ENCODE measurements around the gene POLA1.
A peak's percentile ranks its signal among the peaks of the same experiment; 100 is the strongest.

Gene POLA1

DNA sequence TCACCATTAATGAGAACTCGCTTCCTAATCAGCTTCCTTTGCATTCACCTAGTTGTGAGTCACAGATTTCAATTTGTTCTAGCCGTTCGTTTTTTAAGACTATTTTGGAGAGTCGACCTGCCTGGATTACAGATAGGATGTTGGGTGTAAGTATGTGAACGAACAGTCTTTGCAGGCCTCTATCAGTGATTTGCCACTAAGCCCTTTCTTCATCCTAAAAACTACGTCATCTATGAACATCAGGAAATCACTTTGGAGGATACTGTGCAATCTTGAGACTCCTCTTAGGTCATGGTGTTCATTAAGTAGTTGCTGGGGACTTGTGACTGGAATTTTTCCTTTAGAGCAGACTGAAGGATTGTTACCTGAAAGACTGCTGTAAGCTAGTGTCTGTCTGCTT lies 1.1 kb downstream of the POLA1 start:
- Histone ChIP-seq H3K9me2 (replicated peaks; ENCODE audit: insufficient read depth, low read length) (no peaks in the 10 kb centered on the region), H3K79me2 (ENCODE audit: low read length) (peaks cover 61% of the 10 kb centered on the region), H3K4me2 (ENCODE audit: low read depth, low read length) (peak overlapping the region; percentile 77), H3K4me1 (ENCODE audit: low read length) (peaks cover 18% of the 10 kb centered on the region), H3K27ac (ENCODE audit: low read length) (peak overlapping the region; percentile 68; the same call in 1 of the 2 replicates), H3F3A (ENCODE audit: insufficient read depth, low read length) (peaks cover 14% of the 10 kb centered on the region), H3K36me3 (replicated peaks; ENCODE audit: insufficient read depth, low read length) (no peaks in the 10 kb centered on the region; the same call in 1 of the 2 replicates), H2AFZ (ENCODE audit: low read length) (no peak overlapping the region), H3K4me3 (ENCODE audit: low read length) (peak overlapping the region; percentile 84), H3K27me3 (replicated peaks; ENCODE audit: insufficient read depth, low read length) (no peaks in the 10 kb centered on the region), H3K9ac (ENCODE audit: low read length) (peak overlapping the region; percentile 91; the same call in 1 of the 2 replicates), H3K9me3 (replicated peaks; ENCODE audit: insufficient read depth, low read length) (no peaks in the 10 kb centered on the region), H4K20me1 (ENCODE audit: insufficient read depth, low read length) (no peaks in the 10 kb centered on the region)
- TF ChIP-seq EZH2 (optimal IDR thresholded peaks at IDR 0.05; ENCODE audit: low read depth, low read length) = no peak
- no peak for TF ChIP-seq CTCF (IDR thresholded peaks at IDR 0.05; ENCODE audit: low read length)
- no peak for TF ChIP-seq EZH2phosphoT487 (IDR thresholded peaks at IDR 0.05; ENCODE audit: low read length)
- no peak for DNase-seq

- Histone ChIP-seq H3K27ac (ENCODE audit: low read length) (peak overlapping the region; percentile 68; the same call in 1 of the 2 replicates), H3K27me3 (replicated peaks; ENCODE audit: insufficient read depth, low read length) (no peaks in the 10 kb centered on the region), H3K36me3 (replicated peaks; ENCODE audit: insufficient read depth, low read length) (no peaks in the 10 kb centered on the region; the same call in 1 of the 2 replicates), H2AFZ (ENCODE audit: low read length) (no peak overlapping the region), H3K9me2 (replicated peaks; ENCODE audit: insufficient read depth, low read length) (no peaks in the 10 kb centered on the region), H3K4me2 (ENCODE audit: low read depth, low read length) (peak overlapping the region; percentile 77), H3F3A (ENCODE audit: insufficient read depth, low read length) (peaks cover 20% of the 10 kb centered on the region), H3K9ac (ENCODE audit: low read length) (peak overlapping the region; percentile 21; the same call in 1 of the 2 replicates), H3K4me1 (ENCODE audit: low read length) (peaks cover 28% of the 10 kb centered on the region), H3K79me2 (ENCODE audit: low read length) (peaks cover 73% of the 10 kb centered on the region), H4K20me1 (ENCODE audit: insufficient read depth, low read length) (no peaks in the 10 kb centered on the region), H3K4me3 (ENCODE audit: low read length) (peak overlapping the region; percentile 39), H3K9me3 (replicated peaks; ENCODE audit: insufficient read depth, low read length) (no peaks in the 10 kb centered on the region)
- peak; percentile 37 for DNase-seq
- TF ChIP-seq CTCF (IDR thresholded peaks at IDR 0.05; ENCODE audit: low read length) (no peak), EZH2 (optimal IDR thresholded peaks at IDR 0.05; ENCODE audit: low read depth, low read length) (no peak), EZH2phosphoT487 (IDR thresholded peaks at IDR 0.05; ENCODE audit: low read length) (no peak)
Measured at GRCh38 chrX:24696294-24696693, 2.6 kb downstream of the POLA1 start.

DNA sequence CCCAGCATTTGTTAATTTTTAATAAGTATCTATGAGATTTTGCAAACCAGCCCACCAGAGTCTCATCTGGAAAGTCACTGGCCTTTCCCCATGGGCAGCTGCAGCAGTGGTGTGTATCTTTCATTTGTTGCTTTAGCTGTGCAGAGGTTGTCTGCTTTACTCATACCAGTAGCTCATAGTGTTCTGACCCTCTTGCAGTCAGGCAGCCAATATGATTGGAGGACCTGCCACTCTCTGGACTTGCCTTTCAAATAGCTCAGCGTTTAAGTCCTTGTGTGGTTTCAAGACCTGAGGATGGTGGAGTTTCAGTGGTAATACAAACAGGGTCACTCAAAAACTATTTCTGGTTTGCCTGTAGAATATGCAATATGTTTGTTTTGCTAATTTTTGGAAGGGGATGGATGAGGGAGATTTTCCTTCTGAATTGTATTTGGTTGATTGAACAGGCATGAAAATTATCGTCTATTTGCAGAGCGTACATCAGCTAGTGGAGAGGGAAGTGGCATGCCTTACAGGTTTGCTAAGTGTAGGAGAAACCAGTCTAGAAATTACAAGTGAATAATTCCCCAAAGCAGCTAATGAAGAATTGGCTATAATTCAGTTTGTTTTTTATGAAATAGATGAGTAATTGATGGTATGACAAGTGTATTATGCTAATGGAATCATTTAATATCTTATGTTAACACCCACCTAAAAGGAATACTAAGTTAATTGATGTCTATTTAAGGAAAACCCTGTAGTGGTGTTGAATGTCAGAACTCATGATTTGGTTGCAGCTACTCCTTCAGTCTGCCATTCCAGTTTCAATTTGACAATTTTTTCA lies 8.9 kb downstream of the POLA1 start:
- H3K9me2 ChIP-seq (replicated peaks; ENCODE audit: insufficient read depth, low read length) = no peaks in the 10 kb centered on the region
- no peak overlapping the region for H2AFZ ChIP-seq (ENCODE audit: low read length)
- H3K4me1 ChIP-seq (ENCODE audit: low read length) = peaks cover 36% of the 10 kb centered on the region
- TF ChIP-seq EZH2 (optimal IDR thresholded peaks at IDR 0.05; ENCODE audit: low read depth, low read length) (no peak), CTCF (IDR thresholded peaks at IDR 0.05; ENCODE audit: low read length) (no peak), EZH2phosphoT487 (IDR thresholded peaks at IDR 0.05; ENCODE audit: low read length) (no peak)
- peak overlapping the region; percentile 70; the same call in 1 of the 2 replicates for H3K4me2 ChIP-seq (ENCODE audit: low read depth, low read length)
- H3K4me3 ChIP-seq (ENCODE audit: low read length) = no peak overlapping the region
- no peak overlapping the region for H3K9ac ChIP-seq (ENCODE audit: low read length)
- no peaks in the 10 kb centered on the region for H3K9me3 ChIP-seq (replicated peaks; ENCODE audit: insufficient read depth, low read length)
- H3K27me3 ChIP-seq (replicated peaks; ENCODE audit: insufficient read depth, low read length) = no peaks in the 10 kb centered on the region
- peaks cover 18% of the 10 kb centered on the region for H3F3A ChIP-seq (ENCODE audit: insufficient read depth, low read length)
- H4K20me1 ChIP-seq (ENCODE audit: insufficient read depth, low read length) = no peaks in the 10 kb centered on the region
- H3K27ac ChIP-seq (ENCODE audit: low read length) = peak overlapping the region; percentile 66; the same call in 1 of the 2 replicates
- DNase-seq = peak; percentile 79
- peaks cover 74% of the 10 kb centered on the region for H3K79me2 ChIP-seq (ENCODE audit: low read length)
- H3K36me3 ChIP-seq (replicated peaks; ENCODE audit: insufficient read depth, low read length) = peaks cover 3% of the 10 kb centered on the region

Data from MM.1S (cell line).